ENCODE measurements around the gene VSIG2.

The VSIG2 gene

DNA sequence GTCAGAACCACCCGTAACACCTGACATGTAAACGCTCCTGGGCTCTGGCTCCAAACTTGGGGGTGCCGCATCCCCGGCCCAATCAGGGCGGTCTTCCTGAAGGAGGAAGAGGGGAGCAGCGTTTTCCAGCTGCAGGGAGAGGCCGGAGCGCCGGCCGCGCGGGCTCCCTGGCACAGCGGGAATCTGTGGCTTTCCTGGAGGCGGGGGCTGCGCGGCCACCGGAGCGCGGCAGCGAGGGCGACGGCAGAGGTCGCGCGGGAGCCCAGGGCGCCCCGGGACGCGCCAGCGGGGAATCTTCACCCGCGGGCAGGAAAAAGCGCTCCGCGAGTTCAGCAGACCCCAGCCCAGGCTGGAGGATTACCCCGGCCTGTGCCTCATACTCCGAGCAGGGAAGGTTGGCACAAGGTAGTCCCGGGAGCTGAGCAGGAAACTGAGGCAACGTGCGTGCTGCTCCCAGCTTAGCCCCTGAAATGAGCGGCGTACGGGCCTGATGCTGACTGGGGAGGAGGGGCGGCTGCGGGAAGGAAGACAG is 10.6 kb upstream of the VSIG2 start:
- no peak for DNase-seq

DNA sequence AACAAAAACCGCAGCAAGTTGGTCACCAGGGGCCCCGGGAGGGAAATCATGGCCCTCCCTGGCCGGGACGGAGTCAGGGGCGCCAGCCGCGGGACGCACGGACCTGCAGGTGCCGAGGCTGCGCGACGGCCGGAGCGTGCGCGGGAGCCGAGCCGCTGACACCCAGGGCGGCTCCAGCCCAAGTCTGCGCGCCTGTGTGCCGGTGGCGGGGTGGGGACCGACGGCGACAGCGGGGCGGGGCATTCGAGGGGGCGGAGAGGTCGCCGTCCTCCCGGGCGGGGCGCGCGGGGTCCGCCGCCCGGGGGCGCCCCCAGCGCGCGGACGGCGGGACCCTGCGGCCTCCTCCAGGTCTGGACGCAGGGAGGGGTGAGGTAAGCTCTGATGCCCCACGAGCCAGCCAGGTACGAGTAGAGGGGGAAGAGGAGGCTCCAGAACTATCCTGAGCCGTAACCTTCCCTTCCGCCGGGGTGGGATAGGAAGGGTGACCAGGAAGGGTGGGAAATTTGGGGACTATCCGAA is 10.1 kb upstream of the VSIG2 start, which contains the start of gene ESAM:
Gene ESAM (minus strand): TSS at position 186 of the 519 bp plus-strand sequence. CDS start 136 bp downstream, at position 50.
- no peak for DNase-seq

DNA sequence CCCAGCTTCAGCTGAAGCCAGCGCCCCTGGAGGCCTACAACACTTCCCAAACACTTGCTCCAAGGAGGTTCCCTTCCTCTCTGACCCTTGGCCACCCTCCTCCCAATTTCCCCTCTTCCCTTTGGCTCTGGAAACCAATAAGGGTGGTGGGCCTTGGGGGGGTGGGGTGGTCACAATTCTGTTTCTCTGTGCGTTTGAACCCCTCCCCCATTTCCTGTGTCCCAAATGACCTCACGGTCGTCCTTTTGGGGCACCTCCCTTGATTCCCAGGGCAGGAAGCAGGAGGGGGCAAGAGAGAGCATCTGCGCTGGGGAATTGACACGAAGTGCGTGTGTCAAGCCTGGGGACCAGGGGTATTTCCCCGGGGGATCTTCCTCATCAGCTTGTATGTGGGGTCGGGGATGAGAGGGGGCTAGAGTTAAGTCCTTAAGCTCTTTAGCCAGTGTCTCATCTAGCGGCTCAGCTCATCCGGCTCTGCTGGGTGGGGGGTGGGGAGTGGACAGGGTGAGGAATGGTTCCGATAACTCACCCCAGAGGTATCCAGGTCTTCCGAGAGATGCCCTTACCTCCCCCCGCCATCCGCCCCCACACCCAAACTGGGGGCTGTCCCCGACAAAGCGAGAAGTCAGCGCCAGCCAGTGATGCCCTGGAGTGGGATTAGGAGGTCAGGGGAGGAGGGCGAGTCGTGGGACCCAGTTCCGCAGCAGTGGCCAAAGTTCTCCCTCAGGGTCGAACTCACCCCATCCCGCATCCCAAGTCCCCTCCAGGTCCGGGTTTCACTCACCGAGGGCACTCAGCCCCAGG is 9.4 kb upstream of the VSIG2 start:
- DNase-seq: no peak

DNA sequence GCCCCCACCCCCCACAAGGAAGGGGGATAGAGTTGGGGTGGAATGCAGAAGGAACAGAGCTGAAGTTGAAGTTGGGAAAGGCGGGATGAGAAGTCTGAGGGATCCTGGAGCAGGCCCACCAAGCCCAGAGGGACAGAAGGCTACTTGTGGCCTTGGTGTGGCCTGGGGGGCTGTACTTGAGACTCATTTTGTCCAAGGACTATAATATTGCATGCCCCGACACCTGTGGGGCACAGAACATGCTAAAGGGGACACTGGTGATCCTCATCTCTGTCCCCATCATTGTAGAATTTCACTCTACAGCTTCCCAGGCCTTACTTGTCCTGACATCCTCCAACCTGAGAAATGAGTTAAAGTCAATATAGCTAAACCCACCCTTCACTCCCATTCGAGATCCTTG is 8.8 kb upstream of the VSIG2 start:
- DNase-seq: no peak

DNA sequence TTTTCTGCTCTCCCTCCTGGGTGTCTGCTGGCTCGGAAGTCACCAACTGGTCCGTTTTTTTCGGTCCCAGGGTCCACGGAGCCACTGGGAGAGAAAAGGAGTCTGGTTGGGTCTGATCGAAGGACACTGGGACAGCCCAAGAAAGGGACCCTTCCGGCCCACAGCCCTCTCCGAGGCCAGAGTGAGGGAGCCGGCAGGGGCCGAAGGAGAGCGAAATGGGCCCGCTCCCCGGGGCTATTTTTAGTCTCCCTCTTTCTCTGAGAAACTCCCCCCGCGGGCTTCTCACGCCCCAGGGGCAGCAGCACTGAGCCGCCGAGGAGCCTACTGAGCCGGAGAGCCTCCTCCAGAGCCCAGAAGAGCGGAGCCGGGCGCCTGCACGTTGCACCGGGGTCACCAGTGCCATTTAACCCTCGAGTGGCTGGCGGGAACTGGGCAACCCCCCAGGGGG is 8.2 kb upstream of the VSIG2 start:
- DNase-seq: no peak

DNA sequence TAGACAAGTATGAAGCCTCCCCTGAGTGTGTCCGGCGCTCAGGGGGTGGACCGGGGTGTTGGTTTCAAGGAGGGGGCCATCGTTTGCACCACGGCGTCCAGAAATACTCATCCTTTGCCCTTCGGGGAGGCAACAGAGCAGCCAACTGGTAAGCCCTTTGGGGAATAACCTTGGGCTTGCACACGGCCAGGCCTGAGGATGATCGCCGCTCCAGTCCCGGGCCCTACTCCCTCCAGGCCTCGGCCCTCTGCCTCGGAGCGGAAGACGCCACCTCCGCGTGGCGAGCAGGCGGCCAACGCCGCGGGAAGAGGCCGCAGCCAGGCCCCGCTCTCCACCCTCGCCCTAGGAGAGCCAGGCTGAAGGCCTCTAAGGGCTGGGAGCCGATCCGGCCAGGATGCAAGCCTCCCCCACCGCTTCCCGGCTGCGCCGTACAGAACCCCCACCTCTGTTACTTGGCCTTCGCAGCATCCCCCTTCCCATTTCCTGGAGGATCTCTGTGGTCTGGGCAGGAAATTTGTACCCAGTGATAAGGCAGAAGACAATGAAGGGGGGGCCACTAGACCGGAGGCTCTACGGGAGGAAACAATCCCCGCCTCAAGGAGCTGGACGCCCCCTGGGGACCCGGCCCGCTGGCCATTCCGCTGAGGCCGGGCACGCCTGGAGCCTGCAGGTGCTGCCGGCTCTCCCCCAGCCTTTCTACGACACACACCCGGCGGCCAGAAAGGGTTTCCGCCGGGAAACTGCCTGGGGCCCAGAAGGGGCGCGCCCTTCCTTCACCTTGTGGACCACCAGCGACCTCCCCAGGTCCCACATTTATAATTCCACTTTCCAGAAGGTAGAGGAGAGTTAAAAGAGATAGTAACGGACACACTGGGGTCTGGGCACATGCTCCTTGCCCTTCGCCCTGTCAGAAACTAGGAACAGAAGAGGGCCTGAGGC is 7.5 kb upstream of the VSIG2 start:
- no peak for DNase-seq

DNA sequence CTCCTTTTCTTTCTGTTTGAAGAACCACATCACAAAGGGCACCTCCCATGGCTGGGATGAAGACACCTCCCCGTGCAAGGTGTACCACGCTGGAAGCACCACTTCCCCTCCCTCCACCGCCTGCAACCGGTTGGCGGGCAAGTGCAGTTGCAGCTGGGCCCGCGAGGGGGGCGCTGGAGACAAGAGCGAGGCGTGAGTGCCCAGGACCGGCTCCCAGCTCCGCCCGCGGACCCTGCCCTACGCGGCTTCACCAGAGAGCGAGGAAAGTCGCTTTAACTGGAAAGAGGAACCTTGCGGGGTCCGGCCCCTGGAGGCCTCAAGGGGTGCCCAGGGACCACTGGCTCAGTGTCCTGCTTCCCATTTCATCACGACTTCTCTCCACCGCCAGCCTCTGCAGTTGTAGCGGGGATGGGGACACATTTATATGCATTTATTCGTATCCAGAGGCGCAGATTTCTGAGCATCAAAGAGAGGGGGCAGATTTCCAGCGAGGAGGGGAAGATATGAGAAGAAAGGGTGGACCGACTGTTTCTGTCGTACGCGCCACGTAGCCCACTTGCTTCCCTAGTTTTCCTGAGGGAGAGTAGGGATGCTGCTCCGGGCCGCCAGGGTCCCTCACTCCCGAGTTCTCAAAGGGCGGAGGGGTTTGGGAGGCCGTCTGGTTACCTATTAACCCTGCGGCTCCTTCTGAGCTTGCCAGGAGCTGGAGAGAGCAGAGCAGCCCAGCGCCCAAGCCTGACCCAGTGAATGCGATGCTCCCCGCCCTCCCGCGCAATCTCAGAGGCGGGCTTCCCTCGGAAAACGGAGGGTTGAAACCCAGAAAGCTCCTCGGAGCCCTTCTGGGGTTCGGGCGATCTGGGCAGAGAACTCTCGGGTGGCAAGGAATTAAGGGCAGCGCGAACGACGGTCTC is 6.6 kb upstream of the VSIG2 start:
- no peak for DNase-seq

DNA sequence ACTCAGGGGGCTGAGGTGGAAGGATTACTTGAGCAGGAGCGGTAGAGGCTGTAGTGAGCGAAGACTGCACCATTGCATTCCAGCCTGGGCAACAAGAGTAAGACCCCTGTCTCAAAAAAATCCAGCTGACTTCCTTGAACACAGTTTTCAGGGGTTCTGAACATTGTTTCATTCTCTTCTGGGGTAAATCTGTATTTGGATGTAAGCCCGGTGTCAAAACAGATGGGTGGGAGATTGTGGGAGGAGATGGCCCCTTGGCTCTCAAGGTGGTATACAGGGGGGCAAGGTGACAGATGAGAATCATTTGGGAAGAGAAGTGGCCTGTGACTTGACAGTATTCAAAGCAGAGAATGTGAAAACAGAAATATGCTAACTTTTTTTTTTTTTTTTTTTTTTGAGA is 5.3 kb upstream of the VSIG2 start:
- DNase-seq: no peak

DNA sequence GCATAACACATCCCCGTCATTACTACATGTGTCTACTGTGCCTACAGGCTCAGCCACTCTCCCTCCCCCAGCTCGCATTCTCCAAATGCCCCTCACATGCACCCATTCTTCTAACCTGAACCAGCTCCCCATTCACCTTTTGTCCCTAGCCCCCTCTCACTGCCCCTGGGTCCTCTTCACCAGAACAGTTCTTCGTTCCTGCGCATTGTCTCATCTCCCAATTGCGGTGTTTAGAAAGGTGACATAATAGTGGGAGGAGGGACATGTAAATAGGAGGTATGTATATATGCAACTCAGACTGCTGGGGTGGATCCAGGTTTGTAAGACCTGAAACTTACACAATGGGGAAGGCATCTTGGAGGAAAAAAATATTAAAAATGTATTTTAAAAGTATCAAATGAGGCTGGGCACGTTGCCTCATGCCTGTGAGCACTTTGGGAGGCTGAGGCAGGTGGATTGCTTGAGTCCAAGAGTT is 4.7 kb upstream of the VSIG2 start:
- no peak for DNase-seq

DNA sequence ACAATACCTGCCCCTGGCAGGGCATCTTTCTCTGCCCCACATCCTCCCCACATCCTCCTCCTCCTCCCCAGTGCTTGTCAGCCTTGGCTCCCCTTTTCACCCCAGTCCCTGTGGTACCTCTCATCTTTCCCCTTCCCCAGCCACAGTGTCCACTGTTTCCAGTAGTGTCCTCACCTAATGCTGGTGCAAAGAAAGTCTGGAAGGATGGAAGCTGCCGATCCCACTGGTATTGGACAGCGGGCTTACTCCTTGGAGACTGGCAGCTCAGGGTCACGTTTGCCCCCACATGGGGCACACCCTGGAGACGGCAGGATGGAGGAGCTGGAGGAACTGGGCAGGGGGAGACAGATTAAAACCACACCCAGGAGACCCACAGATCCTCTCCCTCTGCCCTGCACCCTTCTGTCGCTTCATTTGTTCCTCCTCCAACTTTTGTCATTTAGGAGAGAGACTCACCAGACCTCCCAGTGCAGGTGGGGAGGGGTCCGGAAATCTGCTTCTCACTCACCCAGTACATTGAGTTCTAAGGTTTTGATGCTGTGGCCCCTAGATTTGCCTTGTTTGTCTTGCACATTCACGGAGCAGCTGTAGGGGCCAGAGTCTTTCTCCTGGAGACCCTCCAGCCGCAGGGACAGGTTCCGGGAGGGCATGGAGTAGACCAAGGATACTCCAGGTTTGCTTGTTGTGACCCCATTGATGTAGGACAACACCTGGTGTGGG is 4.1 kb upstream of the VSIG2 start:
- DNase-seq: no peak

DNA sequence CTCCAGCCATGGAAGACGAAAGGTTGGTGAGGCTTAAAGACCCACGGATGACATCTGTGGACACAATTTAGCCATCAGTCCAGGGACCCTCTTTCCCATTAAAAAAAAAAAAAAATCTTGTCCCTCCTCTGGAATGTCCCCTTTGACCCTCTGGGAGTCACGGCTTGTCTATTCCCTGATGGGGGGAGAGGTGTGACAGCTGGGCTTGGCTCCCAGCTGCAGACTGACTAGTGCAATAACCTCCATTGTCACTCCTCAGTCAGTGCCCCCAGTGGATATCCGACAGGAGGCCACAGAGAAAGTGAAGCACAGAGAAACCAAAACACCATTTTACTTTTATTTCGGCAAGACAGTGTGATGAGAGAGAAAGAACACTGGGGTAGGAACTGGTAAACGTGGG is 2.7 kb upstream of the VSIG2 start:
- DNase-seq: no peak

DNA sequence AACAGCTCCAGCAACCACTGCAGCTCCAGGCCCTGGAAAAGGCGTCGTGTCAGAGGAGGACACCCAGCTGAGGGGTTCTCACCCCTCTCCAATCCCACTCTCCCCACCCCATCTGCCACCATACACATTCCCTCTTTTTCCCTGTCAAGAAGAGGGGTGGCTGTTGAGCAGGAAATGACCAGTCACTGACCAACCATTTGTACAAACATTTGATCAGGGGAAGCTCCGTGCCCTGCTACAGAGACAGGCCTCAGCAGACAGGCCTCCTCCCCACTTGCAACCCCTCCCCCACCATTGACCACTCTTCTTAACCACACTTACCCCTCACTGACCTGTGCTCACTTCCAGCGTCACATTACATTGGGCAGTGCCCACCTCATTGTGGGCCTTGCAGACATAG is 2.3 kb upstream of the VSIG2 start:
- DNase-seq: no peak

DNA sequence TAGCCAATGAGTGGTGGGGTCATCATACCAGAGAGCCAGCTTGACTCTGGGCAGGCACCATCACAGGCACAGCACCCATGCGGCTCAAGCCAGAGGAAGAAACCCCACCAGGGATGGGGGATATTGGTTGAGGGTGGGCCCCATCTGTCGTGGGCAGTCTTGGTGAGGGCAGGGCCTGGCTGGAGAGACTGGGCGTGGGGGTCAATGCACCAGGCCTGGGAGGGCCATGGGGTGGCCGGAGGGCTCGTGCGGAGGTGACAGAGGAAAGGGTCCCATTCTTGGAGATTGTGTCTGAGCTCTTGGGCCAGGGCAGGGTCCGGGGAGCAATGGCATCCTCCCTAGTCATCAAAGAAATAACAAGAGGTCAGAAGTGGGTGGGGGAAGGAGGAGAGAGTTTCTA is 1.6 kb upstream of the VSIG2 start:
- no peak for DNase-seq

DNA sequence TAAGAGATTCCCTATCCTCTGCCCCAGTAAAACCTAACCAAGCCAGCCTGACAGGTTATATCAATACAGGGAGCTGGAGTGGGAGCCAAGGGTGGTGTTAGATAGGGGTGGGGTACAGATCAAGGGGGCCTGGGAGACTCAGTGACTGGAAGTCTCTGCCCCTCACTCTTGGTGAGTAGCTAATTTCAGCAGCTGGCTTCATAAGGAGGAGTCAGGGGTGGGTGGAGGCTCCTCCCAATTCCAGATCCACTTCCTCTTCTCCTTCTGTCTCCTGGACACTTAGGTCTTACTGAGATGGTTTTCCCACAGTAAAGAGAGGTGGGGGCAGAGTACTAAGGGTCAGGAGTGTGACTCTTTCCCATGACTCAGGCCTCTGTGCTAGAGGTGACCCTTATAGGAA is 1.1 kb upstream of the VSIG2 start:
- no peak for DNase-seq

DNA sequence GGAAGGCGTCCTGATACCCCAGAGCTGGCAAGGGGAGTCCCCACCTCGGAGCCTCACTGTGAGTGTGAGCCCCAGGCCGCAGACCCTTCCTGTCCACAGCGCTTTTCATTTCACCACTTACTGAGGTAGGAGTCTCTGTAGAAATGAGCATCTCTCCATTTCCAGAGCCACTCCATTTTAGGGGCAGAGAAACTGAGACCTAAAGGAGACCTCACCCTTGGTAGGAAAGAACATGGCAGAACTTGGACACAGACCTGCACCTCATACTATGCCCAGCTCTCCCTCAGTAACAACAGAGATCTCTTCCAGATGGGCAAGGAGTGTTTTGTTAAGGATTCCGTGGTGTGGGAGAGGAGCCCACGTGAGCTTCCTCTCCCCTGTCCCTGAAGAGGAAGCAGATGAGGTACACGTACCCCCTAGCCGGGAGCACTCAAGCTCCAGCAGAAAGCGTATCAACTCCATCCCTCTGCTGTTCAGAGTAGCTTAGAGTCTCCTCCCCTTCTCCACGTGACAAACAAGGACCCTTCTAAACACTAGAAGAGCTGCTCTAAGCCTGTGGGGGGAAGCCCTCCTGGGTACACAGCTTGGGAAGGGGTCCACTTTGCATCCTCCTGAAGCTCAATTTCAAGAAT is 532 bp upstream of the VSIG2 start:
- DNase-seq: no peak

DNA sequence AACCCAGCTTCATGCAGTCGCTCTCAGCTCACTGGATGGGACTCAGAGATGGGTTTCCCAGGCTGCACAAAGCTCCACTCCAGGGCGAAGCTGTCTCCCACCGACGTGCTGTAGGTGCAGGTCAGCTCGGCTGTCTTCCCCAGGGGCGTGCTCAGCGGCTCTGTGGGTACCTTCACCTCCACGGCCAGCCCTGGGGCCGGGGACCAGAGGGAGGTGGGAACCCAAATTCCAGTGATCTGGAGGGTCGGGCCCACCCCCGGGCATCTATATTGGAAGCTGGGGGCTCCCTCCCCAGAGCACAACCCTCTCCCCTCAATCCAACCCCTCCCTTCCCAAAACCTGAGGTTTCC is 689 bp downstream of the VSIG2 start:
- no peak for DNase-seq

DNA sequence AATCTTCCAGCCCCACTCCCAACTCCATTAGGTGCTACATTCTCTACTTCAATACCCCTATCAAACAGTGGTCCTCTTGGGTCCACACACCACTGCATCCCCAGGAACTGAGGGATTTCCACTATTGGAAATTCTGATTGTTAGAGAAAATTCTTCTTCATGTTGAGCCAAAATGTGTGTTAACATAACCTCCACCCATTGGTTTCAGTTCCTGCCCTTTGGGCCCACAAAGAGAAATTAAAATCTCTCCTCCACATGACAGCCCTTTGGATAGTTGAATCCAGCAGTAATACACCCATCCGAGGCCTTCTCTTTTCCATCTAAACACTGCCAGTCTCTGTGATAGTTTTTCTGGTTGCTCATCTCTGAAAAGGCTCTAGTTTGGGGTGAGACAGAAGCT is 2.1 kb downstream of the VSIG2 start:
- DNase-seq: no peak

DNA sequence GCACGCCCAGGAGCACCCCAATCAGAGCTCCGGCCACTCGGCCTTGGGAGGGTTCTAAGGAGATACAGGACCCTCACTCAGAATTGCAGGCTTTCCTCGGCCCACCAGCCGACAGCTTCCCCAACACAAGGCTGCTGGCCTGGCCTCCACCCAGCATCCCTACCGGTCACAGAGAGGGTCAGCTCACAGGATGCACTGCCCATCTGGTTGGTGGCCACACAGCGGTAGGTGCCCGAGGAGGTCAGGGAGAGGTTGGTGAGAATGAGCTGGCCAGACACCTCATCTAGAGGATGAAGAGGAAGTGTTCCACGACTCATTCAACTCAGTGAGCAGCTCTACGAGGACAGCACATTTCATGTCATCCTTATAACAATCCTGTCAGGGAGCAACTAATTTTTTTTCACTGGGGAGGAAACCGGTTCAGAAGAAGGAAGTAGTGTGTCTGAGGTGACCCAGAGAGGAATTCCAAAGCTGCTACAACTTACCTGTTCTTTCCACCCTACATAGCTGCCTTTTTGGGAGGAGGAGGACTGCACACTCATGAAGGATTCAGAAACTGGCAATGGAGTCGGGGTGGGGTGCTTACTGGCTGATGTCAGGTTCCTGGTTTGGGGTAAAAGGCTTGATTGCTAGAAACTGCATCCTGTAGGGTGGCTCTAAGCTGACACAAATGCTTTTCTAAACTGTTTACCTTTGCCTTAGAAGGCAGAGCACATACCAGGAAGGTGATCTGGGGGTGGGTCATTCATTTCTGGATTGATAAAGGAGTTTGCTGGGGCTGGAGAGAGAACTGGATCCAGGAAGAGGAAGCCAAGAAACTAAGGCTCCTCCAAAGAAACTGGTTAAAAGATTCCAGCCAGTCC is 3.3 kb downstream of the VSIG2 start:
- DNase-seq: no peak

DNA sequence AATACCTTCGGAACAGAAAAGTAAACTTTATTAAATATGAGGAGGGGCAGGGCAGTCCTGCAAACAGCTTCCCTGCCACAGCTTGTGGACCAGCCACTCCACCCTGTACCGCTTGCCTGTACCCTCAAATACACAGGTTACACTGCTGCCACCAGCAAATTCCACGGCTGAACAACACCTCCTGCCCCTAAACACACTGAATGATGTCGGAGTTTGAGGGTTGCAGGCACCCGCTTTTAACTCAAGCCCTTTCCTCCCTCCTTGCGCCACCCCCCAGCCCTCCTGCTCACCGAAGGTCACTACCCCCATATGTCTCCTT is 4.0 kb downstream of the VSIG2 start:
- DNase-seq: no peak

DNA sequence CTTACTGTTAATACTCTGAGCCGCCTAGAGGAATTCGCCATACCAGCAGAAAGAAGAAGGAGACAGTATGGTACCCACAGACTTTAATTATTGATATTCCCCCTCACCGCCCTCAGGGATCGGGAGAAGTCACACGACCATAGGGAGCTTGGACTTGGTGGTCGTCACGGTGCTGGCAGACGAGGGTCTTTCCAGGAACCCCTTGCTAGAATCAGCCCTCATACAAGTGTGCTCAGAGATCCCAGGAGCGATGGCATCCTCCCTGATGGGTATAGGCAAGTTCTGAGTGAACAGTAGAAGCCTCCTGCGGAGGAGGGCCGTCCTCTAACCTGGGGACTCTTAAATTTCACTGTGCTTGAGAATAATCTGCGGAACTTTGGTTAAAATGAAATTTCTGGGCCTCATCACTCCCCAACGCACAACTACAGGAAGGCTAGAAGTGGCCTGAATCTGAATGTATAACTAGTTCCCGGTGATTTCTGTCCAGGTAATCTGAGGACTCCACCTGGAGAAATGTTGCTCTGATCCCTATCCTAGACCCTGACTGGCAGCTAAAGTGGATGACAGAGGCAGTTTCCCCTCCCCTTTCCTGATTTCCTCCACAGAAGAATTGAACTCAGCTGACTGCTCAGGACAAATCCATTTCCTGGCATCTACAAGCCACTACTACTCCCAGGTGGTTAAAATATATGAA is 4.5 kb downstream of the VSIG2 start:
- no peak for DNase-seq

Data from NCI-H2081 treated with DMSO at 0.1 percent for 48 hours (cell line).